ENCODE results near the gene PYGO1.

- TF ChIP-seq ZNF565 (CRISPR knock-in tag; conservative IDR thresholded peaks at IDR 0.05; ENCODE audit: low read depth) (no peak), ZFP3 (CRISPR knock-in tag; IDR thresholded peaks at IDR 0.05) (no peak), PATZ1 (CRISPR knock-in tag; IDR thresholded peaks at IDR 0.05; ENCODE audit: borderline replicate concordance) (no peak), TOX (CRISPR knock-in tag; IDR thresholded peaks at IDR 0.05; ENCODE audit: borderline replicate concordance) (no peak)
Observed at GRCh38 chr15:55618387-55618786, 30.2 kb upstream of the PYGO1 start.
